HG03521 (cell line): ENCODE data around the gene MED22.
"Not testable (repeated sequence)": the region's sequence is repeated elsewhere in the genome, so short reads cannot be mapped to it uniquely, and the experiment has no call there.

Experiments used
- ATAC-seq: cut with Tn5 transposase; IDR thresholded peaks from one replicate; pipeline ENCODE4 v1.9.1; 2021; ENCODE audit warnings: mild to moderate bottlenecking, moderate library complexity; ENCODE audit not compliant: unreplicated experiment

Gene MED22

GRCh38 chr9:133307301-133307700 lies 40.6 kb downstream of the MED22 start:
- ATAC-seq: no peak

- ATAC-seq: no peak
These were observed 41.4 kb downstream of the MED22 start for GRCh38 chr9:133306242-133307204.

GRCh38 chr9:133305731-133306130 lies 42.2 kb downstream of the MED22 start:
- ATAC-seq: no peak

- no peak for ATAC-seq
These were observed 43.2 kb downstream of the MED22 start for GRCh38 chr9:133304477-133305377.

- ATAC-seq: no peak
These were observed 43.8 kb downstream of the MED22 start for GRCh38 chr9:133304158-133304470.

GRCh38 chr9:133303266-133304157 lies 44.4 kb downstream of the MED22 start:
- ATAC-seq: no peak

GRCh38 chr9:133301253-133302230 lies 46.4 kb downstream of the MED22 start:
- ATAC-seq: no peak

GRCh38 chr9:133299996-133300395 lies 47.9 kb downstream of the MED22 start:
- not testable (repeated sequence) for ATAC-seq

GRCh38 chr9:133294257-133294656 lies 53.7 kb downstream of the MED22 start:
- ATAC-seq: no peak

- no peak for ATAC-seq
These were observed 57.1 kb downstream of the MED22 start for GRCh38 chr9:133290751-133291302.
